HepG2 (cell line): ENCODE results near the gene EPO. TPM values are rescaled to one million over a fixed set of nuclear protein-coding genes. Genes with fewer than 3 reads are reported as not detected.

Experiments
- ATAC-seq: fragments of 200-7000 bp; cut with Tn5 transposase; 3 replicates; pipeline ENCODE4 v1.9.1; 2020; ENCODE audit warnings: mild to moderate bottlenecking, moderate library complexity
- BruUV-seq: library from RNA; stranded (reverse); fragments of 400-500 nt; replicated peaks from 2 replicates; lab custom pipeline; 2021; lab: Mats Ljungman, UMichigan
- CTCF ChIA-PET: fragments of 300-600 bp; formaldehyde crosslinking; extraction: SDS; loops from one replicate; lab custom pipeline; 2021; ENCODE audit warnings: low total read pairs, inconsistent platforms, low intra/inter-chr PET ratio; lab: Yijun Ruan, JAX
- POLR2A ChIA-PET: fragments of 350-600 bp; sonication (Branson Sonifier 250); formaldehyde crosslinking; loops from one replicate; lab custom pipeline; 2020; ENCODE audit warnings: antibody characterized with exemption, inconsistent platforms; lab: Yijun Ruan, JAX
- DNase-seq: peaks from one replicate; pipeline ENCODE4 v3.0.0-alpha.2; 2015; ENCODE audit warnings: low spot score
- FAIRE-seq: peaks from 3 replicates; lab custom pipeline; 2011; peaks lifted over from hg19 to GRCh38; lab: Jason Lieb, UNC
- H2AFZ ChIP-seq: one replicate; pipeline ENCODE4 v1.6.1; 2011; ENCODE audit warnings: low read length, inconsistent platforms
- H3K27ac ChIP-seq: fragments of 300-600 bp; 3 replicates; pipeline ENCODE4 v1.8.0; 2011; ENCODE audit warnings: mixed run types, mild to moderate bottlenecking, mixed read lengths, low read length, inconsistent platforms; ENCODE audit not compliant: insufficient read depth; ENCODE audit errors: extremely low read length
- H3K27me3 ChIP-seq, 2 experiments: fragments of 200-600 bp in 1 of 2; 2 replicates in 1 of 2; 3 replicates in 1 of 2; pipeline versions ENCODE4 v1.6.0 to v1.8.0; 2011; ENCODE audit warnings: low read length in 2 of 2, mild to moderate bottlenecking in 2 of 2, moderate library complexity in 2 of 2, inconsistent platforms in 1 of 2; ENCODE audit not compliant: insufficient read depth in 2 of 2, control insufficient read depth in 1 of 2
- H3K36me3 ChIP-seq, 2 experiments: fragments of 200-600 bp in 1 of 2; replicated peaks in 1 of 2; 2 replicates in 1 of 2; 3 replicates in 1 of 2; pipeline versions ENCODE4 v1.5.1 to v1.8.0; 2011; ENCODE audit warnings: low read length in 2 of 2, inconsistent platforms in 1 of 2; ENCODE audit not compliant: insufficient read depth in 2 of 2, control insufficient read depth in 1 of 2
- H3K4me1 ChIP-seq: 2 replicates; pipeline ENCODE4 v1.5.1; 2012; ENCODE audit warnings: low read length, inconsistent platforms; ENCODE audit not compliant: insufficient read depth
- H3K4me2 ChIP-seq: 2 replicates; pipeline ENCODE4 v1.6.0; 2011; ENCODE audit warnings: low read depth, low read length, inconsistent platforms
- H3K4me3 ChIP-seq, 3 experiments: fragments of 200-600 bp in 1 of 3; sonication (generic), shearing (Covaris generic) in 1 of 3; replicated peaks in 1 of 3; 2 replicates each; pipeline ENCODE4 v1.5.1; 2011 to 2016; ENCODE audit warnings: low read length in 3 of 3, inconsistent platforms in 2 of 3, low read depth in 2 of 3, mild to moderate bottlenecking in 2 of 3, control low read depth in 1 of 3, mixed read lengths in 1 of 3; ENCODE audit not compliant: insufficient read depth in 1 of 3
- H3K79me2 ChIP-seq: one replicate; pipeline ENCODE4 v1.6.1; 2011; ENCODE audit warnings: low read length, inconsistent platforms; ENCODE audit not compliant: insufficient read depth
- H3K9ac ChIP-seq: 2 replicates; pipeline ENCODE4 v1.6.0; 2011; ENCODE audit warnings: mild to moderate bottlenecking, low read depth, low read length, inconsistent platforms; ENCODE audit not compliant: insufficient read depth
- H3K9me3 ChIP-seq: 2 replicates; pipeline ENCODE4 v1.5.1; 2012; ENCODE audit warnings: mild to moderate bottlenecking, low read length
- H4K20me1 ChIP-seq: 2 replicates; pipeline ENCODE4 v1.6.0; 2011; ENCODE audit warnings: inconsistent platforms, mild to moderate bottlenecking, low read length, moderate library complexity; ENCODE audit not compliant: insufficient read depth
- GFI1 ChIP-seq: sonication (generic); formaldehyde crosslinking; IDR thresholded peaks from 2 replicates; pipeline ENCODE4 v1.5.0; 2020; ENCODE audit warnings: missing genetic modification reagents, mild to moderate bottlenecking, borderline replicate concordance
- IRF2 ChIP-seq: IDR thresholded peaks from 2 replicates; pipeline ENCODE4 v1.6.1; 2018; ENCODE audit warnings: missing genetic modification reagents, missing compliant biosample characterization
- KDM6A ChIP-seq: IDR thresholded peaks from 2 replicates; pipeline ENCODE4 v1.6.1; 2016; ENCODE audit warnings: low read depth
- RFX3 ChIP-seq: IDR thresholded peaks from 2 replicates; pipeline ENCODE4 v1.6.1; 2016; ENCODE audit warnings: missing biosample characterization, missing genetic modification reagents
- SNAPC2 ChIP-seq: sonication (generic); formaldehyde crosslinking; IDR thresholded peaks from 2 replicates; pipeline ENCODE4 v1.8.1; 2022; ENCODE audit warnings: mild to moderate bottlenecking, missing genetic modification reagents
- TBX3 ChIP-seq: fragments of 450-650 bp; IDR thresholded peaks from 2 replicates; pipeline ENCODE4 v1.6.1; 2017; ENCODE audit warnings: antibody characterized with exemption, mild to moderate bottlenecking, inconsistent platforms, borderline replicate concordance
- ZNF136 ChIP-seq: sonication (generic); formaldehyde crosslinking; IDR thresholded peaks from 2 replicates; pipeline ENCODE4 v1.8.1; 2022; ENCODE audit warnings: low read depth, mild to moderate bottlenecking, moderate library complexity, missing genetic modification reagents
- ZNF224 ChIP-seq: sonication (generic); formaldehyde crosslinking; IDR thresholded peaks from 2 replicates; pipeline ENCODE4 v1.5.0; 2020; ENCODE audit warnings: mild to moderate bottlenecking, missing genetic modification reagents
- ZNF549 ChIP-seq: sonication (generic); formaldehyde crosslinking; IDR thresholded peaks from 2 replicates; pipeline ENCODE4 v1.5.0; 2020; ENCODE audit warnings: missing genetic modification reagents
- WGBS: methylation state at CpG from one replicate; pipeline ENCODE4 v1.1.6; 2017; ENCODE audit warnings: low lambda C conversion rate; 5-methylcytosine and 5-hydroxymethylcytosine counted together
- in situ Hi-C: cut with HindIII; loops from 2 replicates; pipeline ENCODE4 v1.10.0; 2017; ENCODE audit warnings: low pct_unique_long_range_greater_than_20kb; ENCODE audit not compliant: extremely low pct_ligation_motif_present
- intact Hi-C: fragments of 100-400 bp; cut with micrococcal nuclease; formaldehyde crosslinking; loops from one replicate; pipeline ENCODE4 v1.10.0; 2022; ENCODE audit not compliant: unreplicated experiment
- polyA plus RNA-seq, 8 experiments: library from polyadenylated mRNA; depleted of rRNA in 3 of 8; stranded (reverse) in 7 of 8; unstranded in 1 of 8; fragments of >200 nt; fragmentation: Illumina TruSeq in 4 of 8; extraction: Trizol in 4 of 8; gene quantifications; 2 replicates each; pipeline versions ENCODE4 v1.2.1 to v1.2.3, GENCODE V29; 2011 to 2016; ENCODE audit warnings: low read depth in 4 of 8, missing spikeins in 1 of 8, mixed read lengths in 1 of 8; ENCODE audit not compliant: insufficient read depth in 1 of 8
- total RNA-seq, 5 experiments: library from RNA; depleted of rRNA; stranded (reverse); fragments of >200 nt; fragmentation: Illumina TruSeq; extraction: Trizol; gene quantifications; 2 replicates each; pipeline ENCODE4 v1.2.3, GENCODE V29; 2016; ENCODE audit warnings: low read depth in 1 of 5
- TF ChIP-seq, protein P1 (sequence below): sonication (generic); formaldehyde crosslinking; IDR thresholded peaks from 2 replicates; pipeline ENCODE4 v1.5.0; 2020; ENCODE audit warnings: missing genetic modification reagents
- TF ChIP-seq, protein P2 (sequence below): sonication (generic); formaldehyde crosslinking; IDR thresholded peaks from 2 replicates; pipeline ENCODE4 v1.4.0; 2020; ENCODE audit warnings: missing genetic modification reagents
- TF ChIP-seq, protein P3 (sequence below): sonication (generic); formaldehyde crosslinking; IDR thresholded peaks from 2 replicates; pipeline ENCODE4 v1.5.1; 2020; ENCODE audit warnings: mild to moderate bottlenecking, missing genetic modification reagents, moderate library complexity
- TF ChIP-seq, protein P4 (sequence below): sonication (generic); formaldehyde crosslinking; IDR thresholded peaks from 2 replicates; pipeline ENCODE4 v1.5.0; 2020; ENCODE audit warnings: missing genetic modification reagents
- TF ChIP-seq, protein P5 (sequence below): sonication (generic); formaldehyde crosslinking; IDR thresholded peaks from 2 replicates; pipeline ENCODE4 v1.8.1; 2023; ENCODE audit warnings: missing genetic modification reagents, mild to moderate bottlenecking, borderline replicate concordance
- TF ChIP-seq, protein P6 (sequence below): IDR thresholded peaks from 2 replicates; pipeline ENCODE4 v1.6.1; 2016; ENCODE audit warnings: mild to moderate bottlenecking, missing biosample characterization, missing genetic modification reagents

The EPO gene
- total and polyA plus RNA-seq, 2 of the 13 experiments (the other 11 are each of a cell fraction or from before 2014, with no cell fraction given), result 10.3 to 25.7 TPM

DNA sequence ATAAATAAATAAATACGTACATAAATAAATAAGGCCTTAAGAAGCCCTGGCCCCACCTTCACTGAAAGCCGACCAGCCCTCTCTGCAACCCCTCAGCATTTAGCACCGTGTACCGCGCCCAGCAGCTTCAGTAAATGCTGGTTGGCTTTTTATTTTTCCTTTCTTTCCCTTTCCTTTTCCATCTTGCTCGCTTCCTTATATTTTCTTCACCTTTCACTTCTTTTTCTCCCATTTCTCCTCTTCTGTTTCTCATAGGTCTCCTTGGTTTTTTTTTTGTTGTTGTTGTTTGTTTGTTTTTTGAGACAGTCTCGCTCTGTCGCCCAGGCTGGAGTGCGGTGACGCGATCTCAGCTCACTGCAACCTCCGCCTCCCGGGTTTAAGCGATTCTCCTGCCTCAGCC lies 24.3 kb downstream of the EPO start:
- CTCF ChIA-PET, result no interaction called here
- no peak overlapping the region for H3K4me2 ChIP-seq
- POLR2A ChIA-PET, result no interaction called here
- TF ChIP-seq, protein P1, sequence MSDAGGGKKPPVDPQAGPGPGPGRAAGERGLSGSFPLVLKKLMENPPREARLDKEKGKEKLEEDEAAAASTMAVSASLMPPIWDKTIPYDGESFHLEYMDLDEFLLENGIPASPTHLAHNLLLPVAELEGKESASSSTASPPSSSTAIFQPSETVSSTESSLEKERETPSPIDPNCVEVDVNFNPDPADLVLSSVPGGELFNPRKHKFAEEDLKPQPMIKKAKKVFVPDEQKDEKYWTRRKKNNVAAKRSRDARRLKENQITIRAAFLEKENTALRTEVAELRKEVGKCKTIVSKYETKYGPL (CRISPR knock-in tag), result no peak
- TF ChIP-seq ZNF224 (CRISPR knock-in tag), result no peak
- TF ChIP-seq IRF2 (CRISPR knock-in tag), result no peak
- no peak for TF ChIP-seq SNAPC2
- TF ChIP-seq ZNF136, result no peak
- TF ChIP-seq, protein P2, sequence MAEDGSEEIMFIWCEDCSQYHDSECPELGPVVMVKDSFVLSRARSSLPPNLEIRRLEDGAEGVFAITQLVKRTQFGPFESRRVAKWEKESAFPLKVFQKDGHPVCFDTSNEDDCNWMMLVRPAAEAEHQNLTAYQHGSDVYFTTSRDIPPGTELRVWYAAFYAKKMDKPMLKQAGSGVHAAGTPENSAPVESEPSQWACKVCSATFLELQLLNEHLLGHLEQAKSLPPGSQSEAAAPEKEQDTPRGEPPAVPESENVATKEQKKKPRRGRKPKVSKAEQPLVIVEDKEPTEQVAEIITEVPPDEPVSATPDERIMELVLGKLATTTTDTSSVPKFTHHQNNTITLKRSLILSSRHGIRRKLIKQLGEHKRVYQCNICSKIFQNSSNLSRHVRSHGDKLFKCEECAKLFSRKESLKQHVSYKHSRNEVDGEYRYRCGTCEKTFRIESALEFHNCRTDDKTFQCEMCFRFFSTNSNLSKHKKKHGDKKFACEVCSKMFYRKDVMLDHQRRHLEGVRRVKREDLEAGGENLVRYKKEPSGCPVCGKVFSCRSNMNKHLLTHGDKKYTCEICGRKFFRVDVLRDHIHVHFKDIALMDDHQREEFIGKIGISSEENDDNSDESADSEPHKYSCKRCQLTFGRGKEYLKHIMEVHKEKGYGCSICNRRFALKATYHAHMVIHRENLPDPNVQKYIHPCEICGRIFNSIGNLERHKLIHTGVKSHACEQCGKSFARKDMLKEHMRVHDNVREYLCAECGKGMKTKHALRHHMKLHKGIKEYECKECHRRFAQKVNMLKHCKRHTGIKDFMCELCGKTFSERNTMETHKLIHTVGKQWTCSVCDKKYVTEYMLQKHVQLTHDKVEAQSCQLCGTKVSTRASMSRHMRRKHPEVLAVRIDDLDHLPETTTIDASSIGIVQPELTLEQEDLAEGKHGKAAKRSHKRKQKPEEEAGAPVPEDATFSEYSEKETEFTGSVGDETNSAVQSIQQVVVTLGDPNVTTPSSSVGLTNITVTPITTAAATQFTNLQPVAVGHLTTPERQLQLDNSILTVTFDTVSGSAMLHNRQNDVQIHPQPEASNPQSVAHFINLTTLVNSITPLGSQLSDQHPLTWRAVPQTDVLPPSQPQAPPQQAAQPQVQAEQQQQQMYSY (CRISPR knock-in tag), result no peak
- TF ChIP-seq, protein P3, sequence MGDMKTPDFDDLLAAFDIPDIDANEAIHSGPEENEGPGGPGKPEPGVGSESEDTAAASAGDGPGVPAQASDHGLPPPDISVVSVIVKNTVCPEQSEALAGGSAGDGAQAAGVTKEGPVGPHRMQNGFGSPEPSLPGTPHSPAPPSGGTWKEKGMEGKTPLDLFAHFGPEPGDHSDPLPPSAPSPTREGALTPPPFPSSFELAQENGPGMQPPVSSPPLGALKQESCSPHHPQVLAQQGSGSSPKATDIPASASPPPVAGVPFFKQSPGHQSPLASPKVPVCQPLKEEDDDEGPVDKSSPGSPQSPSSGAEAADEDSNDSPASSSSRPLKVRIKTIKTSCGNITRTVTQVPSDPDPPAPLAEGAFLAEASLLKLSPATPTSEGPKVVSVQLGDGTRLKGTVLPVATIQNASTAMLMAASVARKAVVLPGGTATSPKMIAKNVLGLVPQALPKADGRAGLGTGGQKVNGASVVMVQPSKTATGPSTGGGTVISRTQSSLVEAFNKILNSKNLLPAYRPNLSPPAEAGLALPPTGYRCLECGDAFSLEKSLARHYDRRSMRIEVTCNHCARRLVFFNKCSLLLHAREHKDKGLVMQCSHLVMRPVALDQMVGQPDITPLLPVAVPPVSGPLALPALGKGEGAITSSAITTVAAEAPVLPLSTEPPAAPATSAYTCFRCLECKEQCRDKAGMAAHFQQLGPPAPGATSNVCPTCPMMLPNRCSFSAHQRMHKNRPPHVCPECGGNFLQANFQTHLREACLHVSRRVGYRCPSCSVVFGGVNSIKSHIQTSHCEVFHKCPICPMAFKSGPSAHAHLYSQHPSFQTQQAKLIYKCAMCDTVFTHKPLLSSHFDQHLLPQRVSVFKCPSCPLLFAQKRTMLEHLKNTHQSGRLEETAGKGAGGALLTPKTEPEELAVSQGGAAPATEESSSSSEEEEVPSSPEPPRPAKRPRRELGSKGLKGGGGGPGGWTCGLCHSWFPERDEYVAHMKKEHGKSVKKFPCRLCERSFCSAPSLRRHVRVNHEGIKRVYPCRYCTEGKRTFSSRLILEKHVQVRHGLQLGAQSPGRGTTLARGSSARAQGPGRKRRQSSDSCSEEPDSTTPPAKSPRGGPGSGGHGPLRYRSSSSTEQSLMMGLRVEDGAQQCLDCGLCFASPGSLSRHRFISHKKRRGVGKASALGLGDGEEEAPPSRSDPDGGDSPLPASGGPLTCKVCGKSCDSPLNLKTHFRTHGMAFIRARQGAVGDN, result no peak
- no peak for TF ChIP-seq ZNF549 (CRISPR knock-in tag)
- no peak for TF ChIP-seq GFI1 (CRISPR knock-in tag)
- TF ChIP-seq, protein P4, sequence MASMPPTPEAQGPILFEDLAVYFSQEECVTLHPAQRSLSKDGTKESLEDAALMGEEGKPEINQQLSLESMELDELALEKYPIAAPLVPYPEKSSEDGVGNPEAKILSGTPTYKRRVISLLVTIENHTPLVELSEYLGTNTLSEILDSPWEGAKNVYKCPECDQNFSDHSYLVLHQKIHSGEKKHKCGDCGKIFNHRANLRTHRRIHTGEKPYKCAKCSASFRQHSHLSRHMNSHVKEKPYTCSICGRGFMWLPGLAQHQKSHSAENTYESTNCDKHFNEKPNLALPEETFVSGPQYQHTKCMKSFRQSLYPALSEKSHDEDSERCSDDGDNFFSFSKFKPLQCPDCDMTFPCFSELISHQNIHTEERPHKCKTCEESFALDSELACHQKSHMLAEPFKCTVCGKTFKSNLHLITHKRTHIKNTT, result no peak
- no peak for TF ChIP-seq RFX3 (CRISPR knock-in tag)
- TF ChIP-seq, protein P5, sequence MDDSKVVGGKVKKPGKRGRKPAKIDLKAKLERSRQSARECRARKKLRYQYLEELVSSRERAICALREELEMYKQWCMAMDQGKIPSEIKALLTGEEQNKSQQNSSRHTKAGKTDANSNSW (CRISPR knock-in tag), result no peak
- no peak for TF ChIP-seq TBX3
- TF ChIP-seq KDM6A (CRISPR knock-in tag), result no peak
- TF ChIP-seq, protein P6, sequence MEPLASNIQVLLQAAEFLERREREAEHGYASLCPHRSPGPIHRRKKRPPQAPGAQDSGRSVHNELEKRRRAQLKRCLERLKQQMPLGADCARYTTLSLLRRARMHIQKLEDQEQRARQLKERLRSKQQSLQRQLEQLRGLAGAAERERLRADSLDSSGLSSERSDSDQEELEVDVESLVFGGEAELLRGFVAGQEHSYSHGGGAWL (CRISPR knock-in tag), result no peak

More for the DNA sequence above, 24.3 kb downstream of the EPO start:
- no peaks in the 10 kb centered on the region for H3K36me3 ChIP-seq
- no peaks in the 10 kb centered on the region for H3K79me2 ChIP-seq
- FAIRE-seq (no peak), ATAC-seq (no peak), DNase-seq (no peak)
- H4K20me1 ChIP-seq, result no peaks in the 10 kb centered on the region
- no peaks in the 10 kb centered on the region for H3K27me3 ChIP-seq
- intact Hi-C loops (no loop called here), in situ Hi-C loops (no loop called here)
- BruUV-seq, result no TSS peak
- H3K27ac ChIP-seq, result no peak overlapping the region
- no peaks in the 10 kb centered on the region for H3K9me3 ChIP-seq
- no peak overlapping the region for H3K4me3 ChIP-seq
- no peak overlapping the region for H3K9ac ChIP-seq
- H3K4me1 ChIP-seq, result peaks cover 5% of the 10 kb centered on the region
- 83% methylated on average over 14 of the region's 14 CpGs for WGBS
- no peak overlapping the region for H2AFZ ChIP-seq
